PFSK-1 (cell line): Measurements from ENCODE around the gene NEURL1B.

Source experiments
- REST ChIP-seq, 2 experiments: IDR thresholded peaks; 2 replicates each; pipeline versions ENCODE4 v1.6.1 to v1.8.0; 2011 to 2012; ENCODE audit warnings: low read depth in 2 of 2, low read length in 2 of 2, control low read depth in 1 of 2, inconsistent platforms in 1 of 2, mild to moderate bottlenecking in 1 of 2, moderate library complexity in 1 of 2; ENCODE audit not compliant: insufficient read depth in 1 of 2
- SIN3A ChIP-seq: IDR thresholded peaks from 2 replicates; pipeline ENCODE4 v1.6.1; 2012; ENCODE audit warnings: mild to moderate bottlenecking, low read length, moderate library complexity, borderline replicate concordance; ENCODE audit not compliant: insufficient read depth
- TAF1 ChIP-seq: IDR thresholded peaks from 2 replicates; pipeline ENCODE4 v1.6.1; 2012; ENCODE audit warnings: low read length, control low read depth, borderline replicate concordance; ENCODE audit not compliant: insufficient read depth

GRCh38 chr5:172728481-172729241 is 87.6 kb downstream of the NEURL1B start:
- TF ChIP-seq TAF1 (no peak), SIN3A (no peak), REST (IDR thresholded peaks at IDR 0.05; ENCODE audit: insufficient read depth in 1 of 2, low read depth in 2 of 2, low read length in 2 of 2) (no peak)
